HG03139 (cell line): ENCODE data around the gene FOXM1.
"Not testable (repeated sequence)": the region's sequence is repeated elsewhere in the genome, so short reads cannot be mapped to it uniquely, and the experiment has no call there.

Experiments used
- ATAC-seq: cut with Tn5 transposase; IDR thresholded peaks from one replicate; pipeline ENCODE4 v1.9.1; 2021; ENCODE audit not compliant: unreplicated experiment

Gene FOXM1

GRCh38 chr12:2884810-2885209 is 7.8 kb upstream of the FOXM1 start:
- no peak for ATAC-seq

GRCh38 chr12:2879853-2880252 is 2.9 kb upstream of the FOXM1 start:
- ATAC-seq: no peak

- no peak for ATAC-seq
Observed at GRCh38 chr12:2877953-2878732, 1.2 kb upstream of the FOXM1 start.

- peak; percentile 34 for ATAC-seq
Observed at GRCh38 chr12:2876431-2877046, 435 bp downstream of the FOXM1 start.

GRCh38 chr12:2868986-2869632 is 7.9 kb downstream of the FOXM1 start:
- not testable (repeated sequence) for ATAC-seq

GRCh38 chr12:2864198-2864597 is 12.8 kb downstream of the FOXM1 start:
- no peak for ATAC-seq

GRCh38 chr12:2863402-2863801 is 13.6 kb downstream of the FOXM1 start:
- ATAC-seq: not testable (repeated sequence)

GRCh38 chr12:2862876-2863275 is 14.1 kb downstream of the FOXM1 start:
- ATAC-seq: no peak

GRCh38 chr12:2860170-2860569 is 16.8 kb downstream of the FOXM1 start:
- ATAC-seq: no peak

GRCh38 chr12:2858944-2859421 is 18.0 kb downstream of the FOXM1 start:
- no peak for ATAC-seq

- ATAC-seq: no peak
Observed at GRCh38 chr12:2858334-2858733, 18.6 kb downstream of the FOXM1 start.

GRCh38 chr12:2857576-2857975 is 19.4 kb downstream of the FOXM1 start:
- no peak for ATAC-seq

GRCh38 chr12:2857021-2857431 is 19.9 kb downstream of the FOXM1 start, which contains the start of gene TEX52:
Gene TEX52 (minus strand): TSS chr12:2857039. CDS start chr12:2857026, 13 bp downstream.
- ATAC-seq: no peak

- ATAC-seq: no peak
Observed at GRCh38 chr12:2856051-2856450, 20.9 kb downstream of the FOXM1 start.

GRCh38 chr12:2855546-2855945 is 21.4 kb downstream of the FOXM1 start:
- no peak for ATAC-seq

GRCh38 chr12:2854669-2855453 is 22.1 kb downstream of the FOXM1 start:
- ATAC-seq: no peak

- no peak for ATAC-seq
Observed at GRCh38 chr12:2853626-2854025, 23.3 kb downstream of the FOXM1 start.

GRCh38 chr12:2851931-2852330 is 25.0 kb downstream of the FOXM1 start:
- no peak for ATAC-seq

GRCh38 chr12:2845280-2845679 is 31.7 kb downstream of the FOXM1 start:
- no peak for ATAC-seq

- ATAC-seq: no peak
Observed at GRCh38 chr12:2844786-2845185, 32.2 kb downstream of the FOXM1 start.

- ATAC-seq: no peak
Observed at GRCh38 chr12:2842948-2843347, 34.0 kb downstream of the FOXM1 start.
